ENCODE data around the gene CEL.
"Not testable (repeated sequence)": the region's sequence is repeated elsewhere in the genome, so short reads cannot be mapped to it uniquely, and the experiment has no call there.

DNA sequence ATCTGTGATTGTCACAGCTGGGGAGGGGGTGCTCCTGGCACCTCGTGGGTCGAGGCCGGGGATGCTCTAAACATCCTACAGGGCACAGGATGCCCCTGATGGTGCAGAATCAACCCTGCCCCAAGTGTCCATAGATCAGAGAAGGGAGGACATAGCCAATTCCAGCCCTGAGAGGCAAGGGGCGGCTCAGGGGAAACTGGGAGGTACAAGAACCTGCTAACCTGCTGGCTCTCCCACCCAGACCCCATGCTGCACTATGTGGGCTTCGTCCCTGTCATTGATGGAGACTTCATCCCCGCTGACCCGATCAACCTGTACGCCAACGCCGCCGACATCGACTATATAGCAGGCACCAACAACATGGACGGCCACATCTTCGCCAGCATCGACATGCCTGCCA is 6.7 kb downstream of the CEL start:
- TF ChIP-seq EZH2 (IDR thresholded peaks at IDR 0.05; ENCODE audit: borderline replicate concordance, low read depth, low read length, poor library complexity, severe bottlenecking) = not testable (repeated sequence)
- TF ChIP-seq, protein P1, sequence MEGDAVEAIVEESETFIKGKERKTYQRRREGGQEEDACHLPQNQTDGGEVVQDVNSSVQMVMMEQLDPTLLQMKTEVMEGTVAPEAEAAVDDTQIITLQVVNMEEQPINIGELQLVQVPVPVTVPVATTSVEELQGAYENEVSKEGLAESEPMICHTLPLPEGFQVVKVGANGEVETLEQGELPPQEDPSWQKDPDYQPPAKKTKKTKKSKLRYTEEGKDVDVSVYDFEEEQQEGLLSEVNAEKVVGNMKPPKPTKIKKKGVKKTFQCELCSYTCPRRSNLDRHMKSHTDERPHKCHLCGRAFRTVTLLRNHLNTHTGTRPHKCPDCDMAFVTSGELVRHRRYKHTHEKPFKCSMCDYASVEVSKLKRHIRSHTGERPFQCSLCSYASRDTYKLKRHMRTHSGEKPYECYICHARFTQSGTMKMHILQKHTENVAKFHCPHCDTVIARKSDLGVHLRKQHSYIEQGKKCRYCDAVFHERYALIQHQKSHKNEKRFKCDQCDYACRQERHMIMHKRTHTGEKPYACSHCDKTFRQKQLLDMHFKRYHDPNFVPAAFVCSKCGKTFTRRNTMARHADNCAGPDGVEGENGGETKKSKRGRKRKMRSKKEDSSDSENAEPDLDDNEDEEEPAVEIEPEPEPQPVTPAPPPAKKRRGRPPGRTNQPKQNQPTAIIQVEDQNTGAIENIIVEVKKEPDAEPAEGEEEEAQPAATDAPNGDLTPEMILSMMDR (conservative IDR thresholded peaks at IDR 0.05; ENCODE audit: low read depth, low read length) = not testable (repeated sequence)

Data from A673 (cell line).